ENCODE measurements around the gene ACYP2. TPM values are rescaled to one million over a fixed set of nuclear protein-coding genes. Genes with fewer than 3 reads are reported as not detected.
"Not testable (repeated sequence)": the region's sequence is repeated elsewhere in the genome, so short reads cannot be mapped to it uniquely, and the experiment has no call there.

ACYP2 gene
- total and polyA plus RNA-seq, 4 donors: 16.3 to 36.4 (median 24.8) TPM

DNA sequence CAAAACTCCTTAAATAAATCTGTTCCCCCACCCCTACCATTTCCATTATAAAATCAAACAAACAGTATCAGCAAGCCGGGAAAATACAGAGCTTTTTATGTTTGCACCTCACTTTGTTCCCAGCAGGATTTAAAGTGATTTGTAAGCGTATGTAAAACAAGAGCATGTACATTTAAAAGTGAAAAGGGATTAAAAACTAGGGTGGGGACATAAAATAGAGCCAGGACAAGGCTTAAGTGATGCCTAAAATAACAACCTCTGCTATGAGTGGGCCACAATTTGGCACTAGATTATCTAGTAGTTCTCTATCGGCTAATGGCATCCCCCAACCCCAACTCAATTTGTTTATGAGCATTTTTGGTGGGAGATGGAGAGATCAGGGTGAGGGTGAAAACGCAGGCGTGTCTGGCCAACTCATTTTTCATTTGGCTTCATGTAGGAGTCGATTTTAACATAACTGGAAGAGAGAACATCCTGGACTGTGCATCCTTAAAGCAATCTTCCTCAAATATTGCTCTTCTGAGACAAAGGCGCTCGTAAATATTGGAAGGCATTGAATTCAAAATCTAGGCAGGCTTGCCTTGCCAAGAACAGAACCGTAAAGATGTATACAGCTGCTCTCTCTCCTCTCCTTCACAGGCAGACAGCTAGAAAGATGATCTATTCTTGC is 175.1 kb downstream of the ACYP2 start:
- no peak overlapping the region for H3K27ac ChIP-seq (ENCODE audit: low read depth in 1 of 2, low read length in 2 of 2)
- intact Hi-C loops (cut with DNase I): no loop called here
- no peak overlapping the region for H3K4me3 ChIP-seq (ENCODE audit: low read length in 2 of 2)
- H3K36me3 ChIP-seq (ENCODE audit: control insufficient read depth in 1 of 2, insufficient read depth in 2 of 2, low read length in 1 of 2): no peaks in the 10 kb centered on the region
- no peaks in the 10 kb centered on the region for H3K27me3 ChIP-seq (ENCODE audit: control insufficient read depth in 1 of 2, insufficient read depth in 2 of 2, low read length in 1 of 2)
- no peak for ATAC-seq (ENCODE audit: low FRiP score)
- H3K4me1 ChIP-seq (ENCODE audit: control insufficient read depth in 1 of 2, insufficient read depth in 2 of 2, low read length in 2 of 2): peaks cover 0 to 2% of the 10 kb centered on the region in 2 donors
- DNase-seq: no peak
- H3K9me3 ChIP-seq (ENCODE audit: control insufficient read depth, low read length): no peaks in the 10 kb centered on the region
- WGBS, 2 donors: 59 to 64% methylated on average over 9 of the region's 9 CpGs

GRCh38 chr2:54294665-54295064 is 179.2 kb downstream of the ACYP2 start:
- H3K4me1 ChIP-seq (ENCODE audit: control insufficient read depth in 1 of 2, insufficient read depth in 2 of 2, low read length in 2 of 2); H3K36me3 ChIP-seq (ENCODE audit: control insufficient read depth in 1 of 2, insufficient read depth in 2 of 2, low read length in 1 of 2); H3K9me3 ChIP-seq (ENCODE audit: control insufficient read depth, low read length); DNase-seq; H3K27ac ChIP-seq (ENCODE audit: low read depth in 1 of 2, low read length in 2 of 2); intact Hi-C loops (cut with DNase I); ATAC-seq (ENCODE audit: low FRiP score); H3K27me3 ChIP-seq (ENCODE audit: control insufficient read depth in 1 of 2, insufficient read depth in 2 of 2, low read length in 1 of 2); H3K4me3 ChIP-seq (ENCODE audit: low read length in 2 of 2): not testable (repeated sequence)
- WGBS, 2 donors: 95 to 100% methylated on average over 2 of the region's 2 CpGs

DNA sequence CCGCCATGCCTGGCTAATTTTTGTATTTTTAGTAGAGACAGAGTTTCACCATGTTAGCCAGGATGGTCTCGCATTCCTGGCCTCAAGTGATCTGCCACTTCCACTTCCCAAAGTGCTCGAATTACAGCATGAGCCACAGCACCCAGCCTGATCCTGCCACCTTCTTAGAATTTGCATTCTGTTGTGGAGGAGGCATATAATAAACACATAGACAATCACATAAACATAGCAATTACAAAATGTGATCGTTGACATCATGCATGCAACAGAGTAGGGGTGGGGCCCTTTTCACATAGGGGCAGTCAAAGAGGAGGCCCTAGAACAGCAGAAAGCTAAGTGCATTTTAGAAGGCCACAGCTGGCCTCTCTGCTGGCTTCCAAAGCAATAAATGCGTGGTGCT is 180.5 kb downstream of the ACYP2 start:
- WGBS, 2 donors: 85 to 87% methylated on average over 5 of the region's 5 CpGs
- DNase-seq (no peak), ATAC-seq (ENCODE audit: low FRiP score) (no peak)
- no peaks in the 10 kb centered on the region for H3K27me3 ChIP-seq (ENCODE audit: control insufficient read depth in 1 of 2, insufficient read depth in 2 of 2, low read length in 1 of 2)
- peaks cover 0 to under 1% of the 10 kb centered on the region in 2 donors for H3K4me1 ChIP-seq (ENCODE audit: control insufficient read depth in 1 of 2, insufficient read depth in 2 of 2, low read length in 2 of 2)
- H3K36me3 ChIP-seq (ENCODE audit: control insufficient read depth in 1 of 2, insufficient read depth in 2 of 2, low read length in 1 of 2): no peaks in the 10 kb centered on the region
- no peaks in the 10 kb centered on the region for H3K9me3 ChIP-seq (ENCODE audit: control insufficient read depth, low read length)
- H3K4me3 ChIP-seq (ENCODE audit: low read length in 2 of 2): no peak overlapping the region
- intact Hi-C loops (cut with DNase I): no loop called here
- H3K27ac ChIP-seq (ENCODE audit: low read depth in 1 of 2, low read length in 2 of 2): no peak overlapping the region

DNA sequence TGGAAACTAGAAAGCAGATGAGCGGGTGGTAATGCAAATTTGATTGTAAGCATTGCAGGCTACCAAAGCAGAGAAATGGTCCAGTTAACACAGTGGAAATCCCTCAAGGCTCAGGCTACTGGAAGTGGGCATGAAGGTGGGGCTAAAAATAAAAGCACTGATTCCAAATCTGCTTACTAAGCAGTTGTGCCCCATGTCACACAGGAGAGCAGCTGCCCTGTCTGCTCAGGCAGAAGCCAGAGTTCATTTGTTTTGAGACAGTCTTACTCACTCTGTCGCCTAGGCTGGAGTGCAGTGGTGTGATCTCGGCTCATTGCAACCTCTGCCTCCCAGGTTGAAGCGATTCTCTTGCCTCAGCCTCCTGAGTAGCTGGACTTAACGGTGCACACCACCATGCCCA is 183.1 kb downstream of the ACYP2 start:
- Histone ChIP-seq H3K4me3 (ENCODE audit: low read length in 2 of 2) (no peak overlapping the region), H3K36me3 (ENCODE audit: control insufficient read depth in 1 of 2, insufficient read depth in 2 of 2, low read length in 1 of 2) (no peaks in the 10 kb centered on the region), H3K27ac (ENCODE audit: low read depth in 1 of 2, low read length in 2 of 2) (no peak overlapping the region), H3K9me3 (ENCODE audit: control insufficient read depth, low read length) (no peaks in the 10 kb centered on the region), H3K27me3 (ENCODE audit: control insufficient read depth in 1 of 2, insufficient read depth in 2 of 2, low read length in 1 of 2) (no peaks in the 10 kb centered on the region), H3K4me1 (ENCODE audit: control insufficient read depth in 1 of 2, insufficient read depth in 2 of 2, low read length in 2 of 2) (no peaks in the 10 kb centered on the region)
- intact Hi-C loops (cut with DNase I): no loop called here
- DNase-seq (no peak), ATAC-seq (ENCODE audit: low FRiP score) (no peak)
- 95% methylated on average over 5 of the region's 5 CpGs for WGBS, 2 donors

DNA sequence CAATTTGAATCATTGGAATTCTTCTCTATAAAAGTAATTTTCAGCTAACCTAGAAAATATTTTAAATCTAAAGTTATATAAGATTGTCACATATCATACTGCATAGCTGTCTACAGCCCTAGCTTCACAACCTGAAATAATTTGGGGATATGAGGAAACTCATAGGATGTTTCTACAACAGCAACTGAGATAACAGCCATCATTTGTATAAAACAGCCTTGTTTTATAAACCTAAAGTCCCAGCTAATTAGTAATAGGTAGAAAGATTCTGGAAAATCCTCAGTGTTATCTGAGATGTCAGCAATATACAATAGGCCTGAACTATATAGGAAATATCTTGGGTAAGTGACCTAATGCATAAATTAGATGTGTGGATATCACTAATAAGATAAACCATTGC is 188.2 kb downstream of the ACYP2 start:
- Histone ChIP-seq H3K4me1 (ENCODE audit: control insufficient read depth in 1 of 2, insufficient read depth in 2 of 2, low read length in 2 of 2) (no peaks in the 10 kb centered on the region), H3K36me3 (ENCODE audit: control insufficient read depth in 1 of 2, insufficient read depth in 2 of 2, low read length in 1 of 2) (no peaks in the 10 kb centered on the region), H3K27me3 (ENCODE audit: control insufficient read depth in 1 of 2, insufficient read depth in 2 of 2, low read length in 1 of 2) (no peaks in the 10 kb centered on the region), H3K9me3 (ENCODE audit: control insufficient read depth, low read length) (no peaks in the 10 kb centered on the region), H3K4me3 (ENCODE audit: low read length in 2 of 2) (no peak overlapping the region), H3K27ac (ENCODE audit: low read depth in 1 of 2, low read length in 2 of 2) (no peak overlapping the region)
- intact Hi-C loops (cut with DNase I): no loop called here
- ATAC-seq (ENCODE audit: low FRiP score): no peak
- DNase-seq: no peak

DNA sequence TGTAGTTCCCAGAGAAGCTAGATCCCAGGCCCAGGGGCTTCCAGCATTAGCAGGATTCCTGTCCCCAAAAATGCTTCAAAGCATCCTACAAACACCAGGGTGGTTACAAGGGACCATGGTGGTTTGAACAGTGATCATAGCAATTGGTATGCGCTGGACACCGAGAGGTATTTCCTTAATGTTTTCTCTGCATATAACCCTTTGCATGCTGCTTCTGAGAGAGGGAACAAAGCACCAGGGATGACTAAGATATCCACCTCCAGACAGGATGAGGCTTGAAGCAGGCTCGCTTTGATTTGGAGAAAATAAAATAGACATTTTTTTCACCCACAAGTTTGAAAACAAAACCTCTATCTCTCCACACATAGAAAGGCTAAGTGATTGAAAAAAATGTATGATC is 191.1 kb downstream of the ACYP2 start:
- Histone ChIP-seq H3K4me3 (ENCODE audit: low read length in 2 of 2) (no peak overlapping the region), H3K9me3 (ENCODE audit: control insufficient read depth, low read length) (no peaks in the 10 kb centered on the region), H3K4me1 (ENCODE audit: control insufficient read depth in 1 of 2, insufficient read depth in 2 of 2, low read length in 2 of 2) (no peaks in the 10 kb centered on the region), H3K36me3 (ENCODE audit: control insufficient read depth in 1 of 2, insufficient read depth in 2 of 2, low read length in 1 of 2) (no peaks in the 10 kb centered on the region), H3K27me3 (ENCODE audit: control insufficient read depth in 1 of 2, insufficient read depth in 2 of 2, low read length in 1 of 2) (peaks cover 0 to 1% of the 10 kb centered on the region in 2 donors), H3K27ac (ENCODE audit: low read depth in 1 of 2, low read length in 2 of 2) (no peak overlapping the region)
- ATAC-seq (ENCODE audit: low FRiP score) (no peak), DNase-seq (no peak)
- 80 to 85% methylated on average over 3 of the region's 3 CpGs for WGBS, 2 donors
- intact Hi-C loops (cut with DNase I): no loop called here

DNA sequence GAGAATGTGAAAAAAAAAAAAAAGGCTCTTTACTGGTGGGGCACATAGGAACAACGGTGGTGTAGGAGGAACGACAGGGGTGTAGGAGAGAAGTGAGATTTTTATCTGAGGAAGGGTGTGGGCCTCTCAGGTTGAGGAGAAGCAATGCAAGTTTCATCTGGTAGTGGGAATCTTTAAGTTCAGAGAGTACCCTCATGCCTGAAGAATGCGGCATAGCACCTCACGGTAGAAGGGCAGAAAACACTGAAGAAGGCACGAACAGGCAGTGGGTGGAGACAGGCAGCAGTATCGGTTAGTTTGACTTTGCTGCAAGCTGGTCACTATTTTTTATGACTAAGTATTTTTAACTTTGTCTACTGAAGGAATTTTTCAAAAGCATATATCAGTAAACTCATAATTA is 192.8 kb downstream of the ACYP2 start:
- H3K27ac ChIP-seq (ENCODE audit: low read depth in 1 of 2, low read length in 2 of 2): no peak overlapping the region
- DNase-seq (no peak), ATAC-seq (ENCODE audit: low FRiP score) (no peak)
- WGBS, 2 donors: 88 to 91% methylated on average over 6 of the region's 6 CpGs
- peaks cover 0 to 1% of the 10 kb centered on the region in 2 donors for H3K27me3 ChIP-seq (ENCODE audit: control insufficient read depth in 1 of 2, insufficient read depth in 2 of 2, low read length in 1 of 2)
- H3K4me3 ChIP-seq (ENCODE audit: low read length in 2 of 2): no peak overlapping the region
- H3K9me3 ChIP-seq (ENCODE audit: control insufficient read depth, low read length): no peaks in the 10 kb centered on the region
- no peaks in the 10 kb centered on the region for H3K36me3 ChIP-seq (ENCODE audit: control insufficient read depth in 1 of 2, insufficient read depth in 2 of 2, low read length in 1 of 2)
- no peaks in the 10 kb centered on the region for H3K4me1 ChIP-seq (ENCODE audit: control insufficient read depth in 1 of 2, insufficient read depth in 2 of 2, low read length in 2 of 2)
- intact Hi-C loops (cut with DNase I): no loop called here

GRCh38 chr2:54308782-54309181 is 193.4 kb downstream of the ACYP2 start:
- DNase-seq (no peak), ATAC-seq (ENCODE audit: low FRiP score) (no peak)
- Histone ChIP-seq H3K27ac (ENCODE audit: low read depth in 1 of 2, low read length in 2 of 2) (no peak overlapping the region), H3K36me3 (ENCODE audit: control insufficient read depth in 1 of 2, insufficient read depth in 2 of 2, low read length in 1 of 2) (no peaks in the 10 kb centered on the region), H3K4me1 (ENCODE audit: control insufficient read depth in 1 of 2, insufficient read depth in 2 of 2, low read length in 2 of 2) (no peaks in the 10 kb centered on the region), H3K27me3 (ENCODE audit: control insufficient read depth in 1 of 2, insufficient read depth in 2 of 2, low read length in 1 of 2) (peaks cover 0 to 1% of the 10 kb centered on the region in 2 donors), H3K4me3 (ENCODE audit: low read length in 2 of 2) (no peak overlapping the region), H3K9me3 (ENCODE audit: control insufficient read depth, low read length) (no peaks in the 10 kb centered on the region)
- intact Hi-C loops (cut with DNase I): no loop called here
- WGBS, 2 donors: 92 to 95% methylated on average over 2 of the region's 2 CpGs

GRCh38 chr2:54310311-54310710 is 194.9 kb downstream of the ACYP2 start:
- ATAC-seq (ENCODE audit: low FRiP score): no peak
- no peaks in the 10 kb centered on the region for H3K4me1 ChIP-seq (ENCODE audit: control insufficient read depth in 1 of 2, insufficient read depth in 2 of 2, low read length in 2 of 2)
- WGBS, 2 donors: 88 to 92% methylated on average over 3 of the region's 3 CpGs

More at GRCh38 chr2:54310311-54310710, 194.9 kb downstream of the ACYP2 start:
- Histone ChIP-seq H3K9me3 (ENCODE audit: control insufficient read depth, low read length) (no peaks in the 10 kb centered on the region), H3K36me3 (ENCODE audit: control insufficient read depth in 1 of 2, insufficient read depth in 2 of 2, low read length in 1 of 2) (no peaks in the 10 kb centered on the region), H3K4me3 (ENCODE audit: low read length in 2 of 2) (no peak overlapping the region), H3K27me3 (ENCODE audit: control insufficient read depth in 1 of 2, insufficient read depth in 2 of 2, low read length in 1 of 2) (peaks cover 0 to 1% of the 10 kb centered on the region in 2 donors), H3K27ac (ENCODE audit: low read depth in 1 of 2, low read length in 2 of 2) (no peak overlapping the region)
- intact Hi-C loops (cut with DNase I): no loop called here
- DNase-seq: no peak

Data from aorta (tissue), 5 donors.